ENCODE measurements around the gene CHCHD3.

- no peak for TF ChIP-seq CTCF (IDR thresholded peaks at IDR 0.05)
- TF ChIP-seq POLR2A (IDR thresholded peaks at IDR 0.05), result no peak
Observed at GRCh38 chr7:132944774-132945173, 137.1 kb downstream of the CHCHD3 start.
